Measurements from ENCODE around the gene ESYT1. TPM values are rescaled to one million over a fixed set of nuclear protein-coding genes. Genes with fewer than 3 reads are reported as not detected.

ESYT1 gene
- total and polyA plus RNA-seq, 9 donors: 62.3 to 139 (median 97.3) TPM

- no peak for DNase-seq
- intact Hi-C loops (cut with DNase I): loop anchor here in 3 of 4 donors (2.0 kb wide), 2 partner anchors 59 to 67 kb away; partner anchors contain the start of gene ESYT1 (in 1 of the 3)
- no peaks in the 10 kb centered on the region for H3K36me3 ChIP-seq
- no peak for TF ChIP-seq POLR2A (IDR thresholded peaks at IDR 0.05)
- TF ChIP-seq, protein P1, sequence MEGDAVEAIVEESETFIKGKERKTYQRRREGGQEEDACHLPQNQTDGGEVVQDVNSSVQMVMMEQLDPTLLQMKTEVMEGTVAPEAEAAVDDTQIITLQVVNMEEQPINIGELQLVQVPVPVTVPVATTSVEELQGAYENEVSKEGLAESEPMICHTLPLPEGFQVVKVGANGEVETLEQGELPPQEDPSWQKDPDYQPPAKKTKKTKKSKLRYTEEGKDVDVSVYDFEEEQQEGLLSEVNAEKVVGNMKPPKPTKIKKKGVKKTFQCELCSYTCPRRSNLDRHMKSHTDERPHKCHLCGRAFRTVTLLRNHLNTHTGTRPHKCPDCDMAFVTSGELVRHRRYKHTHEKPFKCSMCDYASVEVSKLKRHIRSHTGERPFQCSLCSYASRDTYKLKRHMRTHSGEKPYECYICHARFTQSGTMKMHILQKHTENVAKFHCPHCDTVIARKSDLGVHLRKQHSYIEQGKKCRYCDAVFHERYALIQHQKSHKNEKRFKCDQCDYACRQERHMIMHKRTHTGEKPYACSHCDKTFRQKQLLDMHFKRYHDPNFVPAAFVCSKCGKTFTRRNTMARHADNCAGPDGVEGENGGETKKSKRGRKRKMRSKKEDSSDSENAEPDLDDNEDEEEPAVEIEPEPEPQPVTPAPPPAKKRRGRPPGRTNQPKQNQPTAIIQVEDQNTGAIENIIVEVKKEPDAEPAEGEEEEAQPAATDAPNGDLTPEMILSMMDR (IDR thresholded peaks at IDR 0.05): no peak
- no peak for TF ChIP-seq EP300 (IDR thresholded peaks at IDR 0.05)
- peak overlapping the region; percentile 93 for H3K4me3 ChIP-seq
- WGBS, 3 donors: 12 to 17% (median 14%) methylated on average over 10 of the region's 10 CpGs
- peak overlapping the region; percentile 83 to 93 for H3K27ac ChIP-seq
- peaks cover 3% of the 10 kb centered on the region for H3K4me1 ChIP-seq (ENCODE audit: insufficient read depth)
- H3K27me3 ChIP-seq: no peaks in the 10 kb centered on the region
- no peaks in the 10 kb centered on the region for H3K9me3 ChIP-seq
These were observed 60.2 kb downstream of the ESYT1 start for GRCh38 chr12:56188131-56188777.

GRCh38 chr12:56188778-56189098, 60.7 kb downstream of the ESYT1 start:
- no peaks in the 10 kb centered on the region for H3K36me3 ChIP-seq
- H3K27me3 ChIP-seq: no peaks in the 10 kb centered on the region
- H3K9me3 ChIP-seq: no peaks in the 10 kb centered on the region
- peaks cover 3% of the 10 kb centered on the region for H3K4me1 ChIP-seq (ENCODE audit: insufficient read depth)
- peak overlapping the region; percentile 93 for H3K4me3 ChIP-seq
- intact Hi-C loops (cut with DNase I): loop anchor here in 3 of 4 donors (2.0 kb wide), 2 partner anchors 60 to 68 kb away; partner anchors contain the start of gene ESYT1 (in 1 of the 3)
- DNase-seq: peak in 1 of 5 donors; percentile 18
- 0 to 2% (median 1%) methylated on average over 16 to 17 of the region's 17 CpGs for WGBS, 3 donors
- peak overlapping the region; percentile 83 to 93 for H3K27ac ChIP-seq
- TF ChIP-seq EP300 (IDR thresholded peaks at IDR 0.05): no peak
- TF ChIP-seq, protein P1 (IDR thresholded peaks at IDR 0.05): no peak

GRCh38 chr12:56189099-56189917, 61.2 kb downstream of the ESYT1 start, which contains the start of gene SMARCC2:
SMARCC2 (minus strand) TSS chr12:56189483; CDS start chr12:56189461, 22 bp downstream.
- intact Hi-C loops (cut with DNase I): loop anchor here in 3 of 4 donors (2.0 kb wide), 2 partner anchors 61 to 69 kb away; partner anchors contain the start of gene ESYT1 (in 1 of the 3)

More at GRCh38 chr12:56189099-56189917, 61.2 kb downstream of the ESYT1 start, which contains the start of gene SMARCC2:
- TF ChIP-seq EP300 (IDR thresholded peaks at IDR 0.05): no peak
- TF ChIP-seq POLR2A (IDR thresholded peaks at IDR 0.05): peak; percentile 49
- TF ChIP-seq, protein P1 (IDR thresholded peaks at IDR 0.05): peak; percentile 54 to 89 (median 67)
- 0 to 1% (median 1%) methylated on average over 56 to 92 of the region's 93 CpGs for WGBS, 3 donors
- peak within 1 kb of the TSS; percentile 93 for H3K4me3 ChIP-seq
- H3K27ac ChIP-seq: peak within 1 kb of the TSS; percentile 83 to 93
- H3K36me3 ChIP-seq: no peaks in the 10 kb centered on the region
- no peaks in the 10 kb centered on the region for H3K9me3 ChIP-seq
- H3K4me1 ChIP-seq (ENCODE audit: insufficient read depth): peaks cover 3% of the 10 kb centered on the region
- H3K27me3 ChIP-seq: no peaks in the 10 kb centered on the region
- DNase-seq: peak; percentile 85 to 91 (median 89)

Data from ovary (tissue), 9 donors.